Kidney (tissue), 14 donors: ENCODE data around the gene OGFOD2. TPM values are rescaled to one million over a fixed set of nuclear protein-coding genes. Genes with fewer than 3 reads are reported as not detected.
"Not testable (repeated sequence)": the region's sequence is repeated elsewhere in the genome, so short reads cannot be mapped to it uniquely, and the experiment has no call there.

ENCODE experiments used
- DNase-seq, 5 donors: peaks; one replicate each; pipeline ENCODE4 v3.0.0-alpha.2; 2013 to 2020
- FAIRE-seq: peaks from 2 replicates; lab custom pipeline; 2012; peaks lifted over from hg19 to GRCh38; lab: Jason Lieb, UNC
- H3K27ac ChIP-seq, 2 donors: one replicate each; pipeline ENCODE4 v1.7.0; 2013; ENCODE audit warnings: low read depth in 2 of 2, low read length in 2 of 2, inconsistent platforms in 1 of 2
- H3K27me3 ChIP-seq: one replicate; pipeline ENCODE4 v1.7.1; 2013; ENCODE audit warnings: low read length, inconsistent platforms; ENCODE audit not compliant: control insufficient read depth, insufficient read depth
- H3K36me3 ChIP-seq, 3 donors: one replicate each; pipeline versions ENCODE4 v1.7.0 to v1.7.1; 2013; ENCODE audit warnings: low read length in 3 of 3, control low read depth in 1 of 3, inconsistent platforms in 1 of 3; ENCODE audit not compliant: insufficient read depth in 3 of 3, control insufficient read depth in 2 of 3
- H3K4me1 ChIP-seq, 3 donors: one replicate each; pipeline versions ENCODE4 v1.7.0 to v1.7.1; 2013; ENCODE audit warnings: low read length in 3 of 3, inconsistent platforms in 1 of 3, low read depth in 1 of 3; ENCODE audit not compliant: control insufficient read depth in 2 of 3, insufficient read depth in 2 of 3
- H3K4me3 ChIP-seq, 3 donors: one replicate each; pipeline versions ENCODE4 v1.7.0 to v1.8.1; 2013; ENCODE audit warnings: low read length in 3 of 3, control low read depth in 1 of 3, inconsistent platforms in 1 of 3
- H3K9ac ChIP-seq, 3 donors: one replicate each; pipeline versions ENCODE4 v1.7.0 to v1.7.1; 2013; ENCODE audit warnings: low read length in 3 of 3, control low read depth in 1 of 3, inconsistent platforms in 1 of 3
- H3K9me3 ChIP-seq, 3 donors: one replicate each; pipeline versions ENCODE4 v1.7.0 to v1.7.1; 2013; ENCODE audit warnings: low read length in 3 of 3, control low read depth in 1 of 3, inconsistent platforms in 1 of 3; ENCODE audit not compliant: control insufficient read depth in 2 of 3, insufficient read depth in 1 of 3
- CTCF ChIP-seq: IDR thresholded peaks from 3 replicates; pipeline ENCODE4 v1.5.1; 2012; ENCODE audit warnings: mild to moderate bottlenecking, moderate library complexity, borderline replicate concordance; ENCODE audit not compliant: insufficient read depth; ENCODE audit errors: extremely low read depth
- intact Hi-C: fragments of 100-400 bp; cut with DNase I; formaldehyde crosslinking; loops from one replicate; pipeline ENCODE4 v1.11.1; 2022
- polyA plus RNA-seq: library from polyadenylated mRNA; stranded (reverse); fragments of 350-450 nt; fragmentation: Illumina TruSeq; extraction: RNeasy Lipid Tissue Mini Kit (QIAGEN cat#74804); gene quantifications from one replicate; pipeline ENCODE4 v1.2.3, GENCODE V29; 2014; ENCODE audit warnings: low read depth, low replicate concordance; ENCODE audit not compliant: insufficient read depth
- total RNA-seq: library from RNA; stranded (reverse); fragmentation: NEBNext Ultra II Directional; extraction: Animal tissue kit (Norgen Biotek cat#: 25700); gene quantifications from one replicate; pipeline ENCODE4 v1.2.1, GENCODE V29; 2021
- donor health status: control.
- donor health status: control.
- donor health status: control.
- donor health status: control.
- donor health status: control.
- donor health status: DM: yes; HTN: yes; CAD: no.
- donor health status: Normal renal cell carcinoma (clear cell type).

Gene OGFOD2
- total and polyA plus RNA-seq, 2 donors from 2014 or later = 22.9 to 27.5 TPM

- no peak for FAIRE-seq
- H3K36me3 ChIP-seq = no peaks in the 10 kb centered on the region
- no peaks in the 10 kb centered on the region for H3K4me1 ChIP-seq
- no peaks in the 10 kb centered on the region for H3K9me3 ChIP-seq
- TF ChIP-seq CTCF = no peak
- intact Hi-C loops = no loop called here
- no peak overlapping the region for H3K9ac ChIP-seq
- no peaks in the 10 kb centered on the region for H3K27me3 ChIP-seq
- no peak for DNase-seq
- H3K27ac ChIP-seq = no peak overlapping the region
- H3K4me3 ChIP-seq = no peak overlapping the region
These were observed 40.3 kb upstream of the OGFOD2 start for GRCh38 chr12:122934722-122935121.

- DNase-seq (peak in 3 of 5 donors; percentile 16 to 37 (median 37)), FAIRE-seq (no peak)
- Histone ChIP-seq H3K9me3 (no peaks in the 10 kb centered on the region), H3K4me3 (no peak overlapping the region), H3K27ac (no peak overlapping the region), H3K36me3 (no peaks in the 10 kb centered on the region), H3K9ac (no peak overlapping the region), H3K4me1 (no peaks in the 10 kb centered on the region), H3K27me3 (no peaks in the 10 kb centered on the region)
- intact Hi-C loops = no loop called here
- TF ChIP-seq CTCF = no peak
These were observed 39.7 kb upstream of the OGFOD2 start for GRCh38 chr12:122935318-122935717.

GRCh38 chr12:122937622-122938091 is 37.4 kb upstream of the OGFOD2 start:
- DNase-seq = no peak
- no peak for FAIRE-seq
- TF ChIP-seq CTCF = no peak
- Histone ChIP-seq H3K36me3 (no peaks in the 10 kb centered on the region), H3K9me3 (no peaks in the 10 kb centered on the region), H3K27me3 (no peaks in the 10 kb centered on the region), H3K9ac (no peak overlapping the region), H3K27ac (no peak overlapping the region), H3K4me1 (no peaks in the 10 kb centered on the region), H3K4me3 (no peak overlapping the region)
- intact Hi-C loops = no loop called here

GRCh38 chr12:122939125-122939524 is 35.9 kb upstream of the OGFOD2 start:
- FAIRE-seq (no peak), DNase-seq (no peak)
- no peaks in the 10 kb centered on the region for H3K4me1 ChIP-seq
- no peak overlapping the region for H3K27ac ChIP-seq
- H3K4me3 ChIP-seq = no peak overlapping the region
- TF ChIP-seq CTCF = no peak
- H3K9ac ChIP-seq = no peak overlapping the region
- H3K9me3 ChIP-seq = no peaks in the 10 kb centered on the region
- intact Hi-C loops = no loop called here
- no peaks in the 10 kb centered on the region for H3K27me3 ChIP-seq
- H3K36me3 ChIP-seq = no peaks in the 10 kb centered on the region

GRCh38 chr12:122941351-122941750 is 33.7 kb upstream of the OGFOD2 start:
- H3K4me1 ChIP-seq, H3K9ac ChIP-seq, H3K4me3 ChIP-seq, H3K9me3 ChIP-seq, intact Hi-C loops, H3K27ac ChIP-seq, DNase-seq, H3K27me3 ChIP-seq, H3K36me3 ChIP-seq, FAIRE-seq: not testable (repeated sequence)
